Liver (tissue), 9 donors: ENCODE data around the gene KCNMB1. TPM values are rescaled to one million over a fixed set of nuclear protein-coding genes. Genes with fewer than 3 reads are reported as not detected.

Experiments used
- DNase-seq: peaks from one replicate; pipeline ENCODE4 v3.0.0-alpha.2; 2017; ENCODE audit warnings: low spot score
- H3K27ac ChIP-seq, 2 donors: one replicate each; pipeline ENCODE4 v1.7.0; 2013; ENCODE audit warnings: inconsistent platforms in 2 of 2, low read length in 2 of 2, control low read depth in 1 of 2, low read depth in 1 of 2, mild to moderate bottlenecking in 1 of 2
- H3K27me3 ChIP-seq, 4 donors: one replicate each; pipeline versions ENCODE4 v1.6.1 to v1.7.0; 2013; ENCODE audit warnings: low read length in 3 of 4, inconsistent platforms in 1 of 4, mild to moderate bottlenecking in 1 of 4, moderate library complexity in 1 of 4; ENCODE audit not compliant: control insufficient read depth in 4 of 4, insufficient read depth in 4 of 4
- H3K36me3 ChIP-seq, 4 donors: one replicate each; pipeline versions ENCODE4 v1.6.1 to v1.7.0; 2013; ENCODE audit warnings: low read length in 3 of 4, mild to moderate bottlenecking in 3 of 4, low read depth in 1 of 4, moderate library complexity in 1 of 4; ENCODE audit not compliant: control insufficient read depth in 4 of 4, insufficient read depth in 3 of 4
- H3K4me1 ChIP-seq, 4 donors: one replicate each; pipeline versions ENCODE4 v1.6.1 to v1.7.0; 2013; ENCODE audit warnings: low read length in 3 of 4, mild to moderate bottlenecking in 3 of 4, moderate library complexity in 1 of 4; ENCODE audit not compliant: control insufficient read depth in 4 of 4, insufficient read depth in 4 of 4
- H3K4me3 ChIP-seq, 3 donors: one replicate each; pipeline versions ENCODE4 v1.6.1 to v1.7.0; 2013; ENCODE audit warnings: low read length in 3 of 3, control low read depth in 1 of 3, low read depth in 1 of 3, mild to moderate bottlenecking in 1 of 3
- H3K9ac ChIP-seq, 2 donors: one replicate each; pipeline ENCODE4 v1.7.0; 2013; ENCODE audit warnings: low read length in 2 of 2, mild to moderate bottlenecking in 2 of 2, moderate library complexity in 2 of 2, control low read depth in 1 of 2, low read depth in 1 of 2
- H3K9me3 ChIP-seq, 4 donors: one replicate each; pipeline versions ENCODE4 v1.6.1 to v1.7.0; 2013; ENCODE audit warnings: low read length in 3 of 4; ENCODE audit not compliant: control insufficient read depth in 4 of 4
- ATF3 ChIP-seq: IDR thresholded peaks from 2 replicates; pipeline ENCODE4 v1.6.1; 2016; ENCODE audit warnings: antibody characterized with exemption
- CTCF ChIP-seq: fragments of 150-350 bp; IDR thresholded peaks from 2 replicates; pipeline ENCODE4 v1.5.1; 2017; ENCODE audit warnings: improper control_type of control experiment, low read depth, low read length; ENCODE audit not compliant: missing input control
- EGR1 ChIP-seq, 2 donors: IDR thresholded peaks; 2 replicates each; pipeline ENCODE4 v1.6.1; 2016 to 2018; ENCODE audit warnings: antibody characterized with exemption in 2 of 2, low read depth in 2 of 2
- FOXA1 ChIP-seq: IDR thresholded peaks from 2 replicates; pipeline ENCODE4 v1.6.1; 2016; ENCODE audit warnings: antibody characterized with exemption
- FOXA2 ChIP-seq: IDR thresholded peaks from 2 replicates; pipeline ENCODE4 v1.6.1; 2016; ENCODE audit warnings: antibody characterized with exemption
- GABPA ChIP-seq, 2 donors: IDR thresholded peaks in 1 of 2; conservative IDR thresholded peaks in 1 of 2; 2 replicates each; pipeline ENCODE4 v1.6.1; 2016; ENCODE audit warnings: antibody characterized with exemption in 2 of 2, mild to moderate bottlenecking in 1 of 2, moderate library complexity in 1 of 2
- HNF4A ChIP-seq, 2 donors: conservative IDR thresholded peaks; 2 replicates each; pipeline ENCODE4 v1.6.1; 2016; ENCODE audit warnings: antibody characterized with exemption in 2 of 2, mild to moderate bottlenecking in 2 of 2
- HNF4G ChIP-seq: IDR thresholded peaks from 2 replicates; pipeline ENCODE4 v1.6.1; 2016; ENCODE audit warnings: antibody characterized with exemption
- JUND ChIP-seq, 2 donors: IDR thresholded peaks; 2 replicates each; pipeline ENCODE4 v1.6.1; 2016; ENCODE audit warnings: antibody characterized with exemption in 2 of 2
- NR2F2 ChIP-seq: IDR thresholded peaks from 2 replicates; pipeline ENCODE4 v1.6.1; 2016; ENCODE audit warnings: antibody characterized with exemption
- RAD21 ChIP-seq, 2 donors: IDR thresholded peaks; 2 replicates each; pipeline ENCODE4 v1.6.1; 2016; ENCODE audit warnings: antibody characterized with exemption in 2 of 2, mild to moderate bottlenecking in 2 of 2
- RXRA ChIP-seq, 2 donors: IDR thresholded peaks; 2 replicates each; pipeline ENCODE4 v1.6.1; 2017 to 2018; ENCODE audit warnings: antibody characterized with exemption in 2 of 2, mild to moderate bottlenecking in 1 of 2
- SP1 ChIP-seq: IDR thresholded peaks from 2 replicates; pipeline ENCODE4 v1.6.1; 2018; ENCODE audit warnings: antibody characterized with exemption, mild to moderate bottlenecking
- TAF1 ChIP-seq: conservative IDR thresholded peaks from 2 replicates; pipeline ENCODE4 v1.6.1; 2016; ENCODE audit warnings: antibody characterized with exemption, mild to moderate bottlenecking
- YY1 ChIP-seq: IDR thresholded peaks from 2 replicates; pipeline ENCODE4 v1.6.1; 2016; ENCODE audit warnings: antibody characterized with exemption, mild to moderate bottlenecking
- ZBTB33 ChIP-seq: IDR thresholded peaks from 2 replicates; pipeline ENCODE4 v1.6.1; 2016; ENCODE audit warnings: antibody characterized with exemption
- WGBS: extraction: QIAGEN DNeasy Blood & Tissue Kit; methylation state at CpG from one replicate; pipeline ENCODE4 v1.1.7; 2013; 5-methylcytosine and 5-hydroxymethylcytosine counted together
- polyA plus RNA-seq, 2 donors: library from polyadenylated mRNA; stranded (reverse) in 1 of 2; unstranded in 1 of 2; fragments of 200-250 nt in 1 of 2; fragments of >200 nt in 1 of 2; fragmentation: Nextera tagmentation in 1 of 2; extraction: Ambion mirVana in 1 of 2; gene quantifications; one replicate each; pipeline versions ENCODE4 v1.2.1 to v1.2.3, GENCODE V29; 2013 to 2015
- total RNA-seq, 2 donors: library from RNA; depleted of rRNA; stranded (reverse); fragments of >200 nt; gene quantifications; one replicate each; pipeline ENCODE4 v1.2.3, GENCODE V29; 2014
- TF ChIP-seq, protein P1 (sequence below): IDR thresholded peaks from 2 replicates; pipeline ENCODE4 v1.6.1; 2016; ENCODE audit warnings: antibody characterized with exemption, mild to moderate bottlenecking
- TF ChIP-seq, protein P2 (sequence below): IDR thresholded peaks from 2 replicates; pipeline ENCODE4 v1.6.1; 2016; ENCODE audit warnings: antibody characterized with exemption
- donor health status: healthy.
- donor health status: healthy.
- donor health status: healthy.
- donor health status: healthy.
- donor health status: healthy.

Gene KCNMB1
- total and polyA plus RNA-seq, 4 donors = 0.04 to 0.31 (median 0.20) TPM

DNA sequence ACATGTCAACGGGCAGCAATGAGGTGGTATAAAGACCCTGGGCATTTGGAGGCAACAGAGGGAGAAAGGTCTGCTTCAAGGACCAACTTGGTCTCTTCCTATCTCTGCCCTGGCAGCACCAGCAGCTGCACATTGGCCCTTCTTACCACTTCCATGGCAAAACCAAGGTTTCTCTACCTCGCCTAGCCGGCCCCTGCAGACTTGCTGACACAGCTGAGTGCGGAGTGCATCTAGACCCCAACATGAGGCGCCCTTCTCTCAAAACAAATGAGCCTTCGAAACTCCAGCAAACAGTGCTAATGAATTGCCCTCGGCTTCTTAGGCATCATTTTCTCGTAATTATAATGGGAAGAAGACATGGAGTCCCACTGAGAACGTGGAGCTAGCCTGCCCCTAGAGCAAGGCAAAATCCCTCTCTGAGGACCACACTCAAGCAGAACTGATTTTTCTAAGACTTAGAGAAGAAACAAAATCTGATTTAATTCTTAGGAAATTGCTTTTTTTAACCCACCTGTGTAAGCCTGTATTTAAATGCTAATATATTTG lies 42.1 kb downstream of the KCNMB1 start:
- Histone ChIP-seq H3K4me3 (no peak overlapping the region), H3K4me1 (no peaks in the 10 kb centered on the region), H3K36me3 (no peaks in the 10 kb centered on the region), H3K27ac (no peak overlapping the region), H3K9me3 (peaks cover 0 to 2% (median under 1%) of the 10 kb centered on the region in 4 donors), H3K27me3 (peaks cover 0 to 3% (median 0%) of the 10 kb centered on the region in 4 donors), H3K9ac (no peak overlapping the region)
- no peak for DNase-seq
- 76% methylated on average over 9 of the region's 9 CpGs for WGBS
- TF ChIP-seq YY1 (no peak), CTCF (no peak), JUND (IDR thresholded peaks at IDR 0.05) (no peak)

DNA sequence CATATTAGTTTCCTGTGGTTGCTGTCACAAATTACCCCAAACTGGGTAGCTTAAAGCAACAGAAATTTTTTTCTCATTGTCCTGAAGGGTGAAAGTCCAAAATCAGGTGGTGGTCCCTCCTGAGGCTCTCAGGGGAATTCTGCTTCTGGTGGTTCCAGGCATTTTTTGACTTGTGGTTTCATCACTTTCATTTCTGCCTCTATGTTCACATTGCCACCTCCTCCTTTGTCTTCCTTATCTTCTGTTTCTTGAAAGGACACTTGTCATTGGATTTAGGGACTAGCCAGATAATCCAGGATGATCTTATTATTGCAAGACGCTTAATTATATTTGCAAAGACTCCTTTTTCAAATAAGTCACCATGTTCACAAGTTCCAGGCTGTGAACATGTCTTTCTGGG lies 43.2 kb downstream of the KCNMB1 start:
- 80% methylated on average over 1 of the region's 1 CpG for WGBS
- H3K4me3 ChIP-seq = no peak overlapping the region
- DNase-seq = no peak

More for the DNA sequence above, 43.2 kb downstream of the KCNMB1 start:
- Histone ChIP-seq H3K36me3 (no peaks in the 10 kb centered on the region), H3K27me3 (peaks cover 0 to 6% (median 0%) of the 10 kb centered on the region in 4 donors), H3K9ac (no peak overlapping the region), H3K27ac (no peak overlapping the region), H3K9me3 (peaks cover 0 to 2% (median 0%) of the 10 kb centered on the region in 4 donors), H3K4me1 (no peaks in the 10 kb centered on the region)
- TF ChIP-seq, protein P1, sequence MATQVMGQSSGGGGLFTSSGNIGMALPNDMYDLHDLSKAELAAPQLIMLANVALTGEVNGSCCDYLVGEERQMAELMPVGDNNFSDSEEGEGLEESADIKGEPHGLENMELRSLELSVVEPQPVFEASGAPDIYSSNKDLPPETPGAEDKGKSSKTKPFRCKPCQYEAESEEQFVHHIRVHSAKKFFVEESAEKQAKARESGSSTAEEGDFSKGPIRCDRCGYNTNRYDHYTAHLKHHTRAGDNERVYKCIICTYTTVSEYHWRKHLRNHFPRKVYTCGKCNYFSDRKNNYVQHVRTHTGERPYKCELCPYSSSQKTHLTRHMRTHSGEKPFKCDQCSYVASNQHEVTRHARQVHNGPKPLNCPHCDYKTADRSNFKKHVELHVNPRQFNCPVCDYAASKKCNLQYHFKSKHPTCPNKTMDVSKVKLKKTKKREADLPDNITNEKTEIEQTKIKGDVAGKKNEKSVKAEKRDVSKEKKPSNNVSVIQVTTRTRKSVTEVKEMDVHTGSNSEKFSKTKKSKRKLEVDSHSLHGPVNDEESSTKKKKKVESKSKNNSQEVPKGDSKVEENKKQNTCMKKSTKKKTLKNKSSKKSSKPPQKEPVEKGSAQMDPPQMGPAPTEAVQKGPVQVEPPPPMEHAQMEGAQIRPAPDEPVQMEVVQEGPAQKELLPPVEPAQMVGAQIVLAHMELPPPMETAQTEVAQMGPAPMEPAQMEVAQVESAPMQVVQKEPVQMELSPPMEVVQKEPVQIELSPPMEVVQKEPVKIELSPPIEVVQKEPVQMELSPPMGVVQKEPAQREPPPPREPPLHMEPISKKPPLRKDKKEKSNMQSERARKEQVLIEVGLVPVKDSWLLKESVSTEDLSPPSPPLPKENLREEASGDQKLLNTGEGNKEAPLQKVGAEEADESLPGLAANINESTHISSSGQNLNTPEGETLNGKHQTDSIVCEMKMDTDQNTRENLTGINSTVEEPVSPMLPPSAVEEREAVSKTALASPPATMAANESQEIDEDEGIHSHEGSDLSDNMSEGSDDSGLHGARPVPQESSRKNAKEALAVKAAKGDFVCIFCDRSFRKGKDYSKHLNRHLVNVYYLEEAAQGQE = no peak
- TF ChIP-seq ATF3 (no peak), HNF4A (conservative IDR thresholded peaks at IDR 0.05) (no peak), RAD21 (IDR thresholded peaks at IDR 0.05) (no peak), TAF1 (no peak), SP1 (no peak), CTCF (no peak), GABPA (IDR thresholded peaks at IDR 0.05 in 1 of 2, conservative IDR thresholded peaks at IDR 0.05 in 1 of 2) (no peak), YY1 (no peak), RXRA (IDR thresholded peaks at IDR 0.05) (no peak), HNF4G (no peak), FOXA2 (no peak), FOXA1 (no peak), NR2F2 (no peak), EGR1 (IDR thresholded peaks at IDR 0.05; ENCODE audit: low read depth in 2 of 2) (no peak), ZBTB33 (no peak), JUND (IDR thresholded peaks at IDR 0.05) (no peak)
- TF ChIP-seq, protein P2, sequence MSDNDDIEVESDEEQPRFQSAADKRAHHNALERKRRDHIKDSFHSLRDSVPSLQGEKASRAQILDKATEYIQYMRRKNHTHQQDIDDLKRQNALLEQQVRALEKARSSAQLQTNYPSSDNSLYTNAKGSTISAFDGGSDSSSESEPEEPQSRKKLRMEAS = no peak
